IPS DF 19.7 (cell line): ENCODE results near the gene GPSM1.
"Not testable (repeated sequence)": the region's sequence is repeated elsewhere in the genome, so short reads cannot be mapped to it uniquely, and the experiment has no call there.

Source experiments
- DNase-seq: peaks from one replicate; pipeline ENCODE4 v3.0.0-alpha.2; 2013; ENCODE audit warnings: low read depth, low spot score

The GPSM1 gene

GRCh38 chr9:136343884-136344269 is 16.5 kb downstream of the GPSM1 start:
- no peak for DNase-seq

DNA sequence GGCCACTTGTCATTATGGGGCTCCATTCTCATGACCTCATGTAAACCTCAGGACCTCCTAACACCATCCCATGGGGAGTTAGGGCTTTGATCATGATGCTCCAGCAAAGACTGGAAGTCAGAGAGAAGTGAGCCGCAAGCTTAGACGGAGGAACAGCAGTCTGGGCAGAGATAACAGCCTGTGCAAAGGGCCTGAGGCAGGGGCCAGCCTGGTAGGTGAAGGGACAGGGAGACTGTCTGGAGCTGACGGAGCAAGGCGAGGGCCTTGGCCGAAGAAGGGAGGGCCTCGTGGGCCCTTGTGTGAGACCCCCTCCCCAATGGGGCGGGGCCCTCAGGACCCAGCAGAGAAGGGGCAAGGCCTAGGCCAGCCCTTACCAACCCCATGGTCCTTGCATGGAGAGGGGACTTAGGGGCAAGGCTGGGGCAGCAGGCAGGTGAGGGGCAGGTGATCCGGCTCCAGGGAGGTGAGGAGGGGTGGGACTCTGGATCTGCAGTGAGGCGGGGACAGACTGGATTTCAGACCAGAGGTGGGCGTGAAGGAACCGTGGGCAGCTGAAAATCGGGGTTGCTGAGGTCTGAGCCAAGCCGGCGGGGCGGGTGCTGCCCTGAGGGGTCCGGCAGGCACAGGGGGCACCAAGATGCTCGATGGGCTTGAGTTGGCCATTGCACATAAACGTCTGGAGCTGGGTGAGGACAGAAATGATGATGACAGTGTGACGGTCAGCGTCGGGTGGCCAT is 17.4 kb downstream of the GPSM1 start:
- DNase-seq, result no peak

- no peak for DNase-seq
Observed at GRCh38 chr9:136345281-136346156, 18.2 kb downstream of the GPSM1 start.

- no peak for DNase-seq
Observed at GRCh38 chr9:136346157-136346481, 18.8 kb downstream of the GPSM1 start.

DNA sequence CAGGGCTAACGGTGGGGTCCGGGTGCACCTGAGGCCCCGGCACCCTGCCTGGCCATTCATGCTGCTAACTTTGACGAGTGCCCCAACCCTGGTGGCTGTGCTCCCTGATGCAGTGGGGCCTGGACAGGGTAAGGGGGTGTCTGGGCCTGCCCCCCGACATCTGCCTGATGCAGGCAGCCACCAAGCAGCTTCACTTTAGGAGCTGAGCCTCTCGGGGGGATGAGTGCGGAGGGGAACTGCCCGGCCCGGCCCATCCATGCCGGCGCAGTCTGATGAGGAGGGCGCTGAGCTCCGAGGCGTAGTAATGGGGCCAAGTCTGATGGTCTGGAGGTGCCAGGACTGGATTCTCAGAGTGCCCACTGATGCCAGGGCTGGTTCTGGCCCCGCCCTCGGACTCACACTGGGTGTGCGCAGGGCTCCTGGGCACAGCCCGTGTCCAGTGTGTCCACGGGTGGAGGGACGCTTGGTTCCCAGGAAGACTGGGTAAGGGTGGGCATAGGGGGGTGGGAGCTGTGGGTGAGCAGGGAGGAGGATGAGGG is 19.7 kb downstream of the GPSM1 start:
- no peak for DNase-seq

DNA sequence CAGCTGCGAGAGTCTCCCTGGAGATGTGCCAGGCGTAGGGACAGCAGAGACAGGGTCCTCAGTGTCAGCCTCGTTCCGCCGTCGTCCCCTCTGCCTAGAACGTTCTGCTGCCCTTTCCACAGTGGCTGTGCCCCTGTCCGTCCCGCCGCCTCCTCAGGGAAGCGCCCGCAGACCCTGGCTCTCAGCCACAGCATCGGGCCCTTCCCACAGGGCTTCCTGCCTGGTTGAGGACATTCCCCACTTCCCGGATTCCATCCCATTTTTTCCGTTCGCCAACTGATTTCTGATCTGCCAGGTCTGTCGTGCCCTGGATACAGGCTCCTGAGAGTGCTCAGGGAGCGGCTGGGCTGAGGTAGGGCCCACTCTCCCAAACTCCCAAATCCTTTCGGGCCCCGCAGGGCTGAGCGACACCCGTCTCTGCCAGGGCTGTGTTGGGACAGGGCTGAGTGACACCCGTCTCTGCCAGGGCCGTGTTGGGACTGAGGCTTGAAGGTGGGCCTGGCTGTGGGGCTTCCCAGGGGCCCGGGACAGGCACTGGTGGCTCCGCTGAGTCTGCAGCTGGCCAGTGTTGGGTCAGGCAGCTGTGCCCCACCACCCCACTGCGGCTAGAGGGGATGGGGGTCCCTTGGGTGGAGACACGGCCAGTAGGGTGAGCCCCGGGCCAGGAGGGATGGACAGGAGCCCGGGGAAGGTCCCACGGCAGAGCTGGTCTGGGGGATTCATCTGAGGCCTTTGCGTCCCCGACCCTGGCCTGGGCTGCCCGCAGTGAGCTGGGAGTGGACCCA is 20.3 kb downstream of the GPSM1 start:
- no peak for DNase-seq

DNA sequence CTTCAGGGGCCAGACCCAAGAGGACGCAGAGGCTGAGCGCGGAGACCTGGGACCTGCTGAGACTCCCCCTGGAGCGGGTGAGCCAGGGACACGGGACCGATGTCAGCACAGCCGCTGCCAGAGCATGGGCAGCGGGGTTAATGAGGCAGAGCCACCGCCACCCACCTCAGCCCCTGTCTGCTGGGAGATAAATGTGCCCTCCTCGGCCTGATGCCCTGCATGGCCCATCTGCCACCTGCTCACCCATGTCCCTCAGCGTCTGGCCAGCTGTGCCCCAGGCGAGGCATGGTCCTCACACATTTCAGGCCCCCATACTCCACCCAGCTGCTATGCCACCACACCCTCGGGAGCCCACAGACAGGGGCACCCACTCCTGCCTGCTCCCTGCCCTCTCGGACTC is 21.4 kb downstream of the GPSM1 start:
- no peak for DNase-seq

DNA sequence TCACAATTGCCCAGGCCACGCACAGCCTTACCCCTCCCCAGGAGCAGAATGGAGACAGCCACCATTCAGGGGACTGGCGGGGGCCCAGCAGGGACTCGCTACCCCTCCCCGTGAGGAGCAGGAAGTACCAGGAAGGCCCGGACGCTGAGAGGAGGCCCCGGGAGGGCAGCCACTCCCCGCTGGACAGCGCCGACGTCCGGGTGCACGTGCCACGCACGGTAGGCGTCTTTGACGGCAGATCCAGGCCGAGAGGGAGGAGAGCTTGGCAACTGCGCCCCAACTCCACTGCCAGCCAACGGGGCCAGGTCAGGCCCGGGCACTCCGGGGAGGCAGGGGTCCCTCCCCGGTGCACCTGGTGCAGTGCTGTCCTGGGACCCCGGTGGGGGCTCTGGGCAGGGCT is 22.2 kb downstream of the GPSM1 start:
- no peak for DNase-seq

DNA sequence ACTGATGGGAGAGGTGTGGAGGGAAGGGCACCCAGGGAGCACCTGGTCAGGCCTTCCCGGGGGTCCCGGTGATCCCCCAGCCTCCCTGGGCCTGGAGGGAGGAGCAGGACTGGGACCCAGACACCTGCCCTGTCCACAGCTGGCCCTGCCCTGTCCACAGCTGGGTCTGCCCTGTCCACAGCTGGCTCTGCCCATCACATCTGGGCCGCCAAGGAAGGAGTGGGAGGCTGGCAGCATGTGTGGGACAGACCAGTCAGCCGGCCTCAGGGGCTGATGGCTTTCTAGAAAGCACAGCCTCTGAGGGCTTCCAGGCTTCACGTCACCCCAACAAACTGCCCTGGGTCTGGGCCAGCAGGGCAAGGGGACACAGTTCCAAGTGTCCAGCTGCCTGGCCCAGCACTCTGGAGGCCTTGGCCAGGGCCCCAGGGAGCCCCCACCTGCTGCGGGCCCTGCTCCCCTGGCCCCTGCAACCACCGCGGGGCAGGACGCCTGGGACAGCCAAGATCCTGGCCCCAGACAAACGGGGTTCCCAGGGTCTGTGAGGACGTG is 24.0 kb downstream of the GPSM1 start:
- no peak for DNase-seq

GRCh38 chr9:136351868-136352267 is 24.5 kb downstream of the GPSM1 start:
- not testable (repeated sequence) for DNase-seq

- DNase-seq, result no peak
Observed at GRCh38 chr9:136352682-136353081, 25.3 kb downstream of the GPSM1 start.

DNA sequence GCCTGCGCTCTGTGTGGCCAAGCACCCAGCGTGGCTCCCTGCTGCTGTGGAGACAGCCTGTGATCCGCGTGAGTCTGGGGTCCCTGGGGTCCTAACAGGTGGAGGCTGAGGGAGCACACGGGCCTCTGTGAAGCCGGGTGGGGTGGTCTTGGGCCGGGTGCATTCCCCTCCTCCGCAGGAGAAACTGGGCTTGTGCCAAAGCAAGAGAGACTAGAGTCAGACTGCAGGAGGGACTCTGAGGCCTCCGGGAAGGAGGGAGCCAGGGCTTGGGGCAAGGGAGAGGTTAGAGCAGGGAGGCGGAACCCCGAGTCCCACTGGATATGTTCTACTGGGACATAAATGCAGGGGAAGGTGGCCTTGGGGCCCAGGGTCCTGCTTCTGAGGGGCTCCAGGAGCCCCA is 25.7 kb downstream of the GPSM1 start:
- no peak for DNase-seq

- DNase-seq, result no peak
Observed at GRCh38 chr9:136353757-136354488, 26.6 kb downstream of the GPSM1 start.

GRCh38 chr9:136354592-136355085 is 27.3 kb downstream of the GPSM1 start:
- DNase-seq, result no peak

- no peak for DNase-seq
Observed at GRCh38 chr9:136355616-136356557, 28.5 kb downstream of the GPSM1 start.

DNA sequence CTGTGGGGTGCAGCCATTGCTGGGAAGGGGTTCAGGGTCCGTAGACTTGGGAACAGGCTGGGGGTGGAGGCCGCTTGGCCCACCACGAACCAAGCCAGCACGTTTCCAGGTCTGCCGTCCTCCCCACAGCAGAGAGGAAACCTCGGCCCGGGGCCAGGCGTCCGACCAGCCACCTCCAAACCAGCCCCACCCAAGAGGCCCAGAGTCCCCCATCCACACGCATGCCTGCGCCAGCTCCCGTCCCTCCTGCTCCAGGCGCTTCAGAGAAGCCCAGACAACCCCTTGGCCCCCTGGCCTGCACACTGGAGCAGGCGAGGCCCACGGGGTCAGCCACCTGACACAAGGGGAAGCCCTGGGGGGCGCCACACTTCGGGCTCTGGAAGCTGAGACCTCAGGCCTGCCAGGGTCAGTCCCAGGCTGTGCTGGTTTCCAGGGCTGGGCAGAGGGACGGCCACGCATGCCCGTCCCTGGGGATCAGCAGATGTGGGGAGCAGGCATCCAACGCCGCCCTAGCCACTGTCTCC is 29.9 kb downstream of the GPSM1 start:
- no peak for DNase-seq

- no peak for DNase-seq
Observed at GRCh38 chr9:136358016-136358415, 30.7 kb downstream of the GPSM1 start.

DNA sequence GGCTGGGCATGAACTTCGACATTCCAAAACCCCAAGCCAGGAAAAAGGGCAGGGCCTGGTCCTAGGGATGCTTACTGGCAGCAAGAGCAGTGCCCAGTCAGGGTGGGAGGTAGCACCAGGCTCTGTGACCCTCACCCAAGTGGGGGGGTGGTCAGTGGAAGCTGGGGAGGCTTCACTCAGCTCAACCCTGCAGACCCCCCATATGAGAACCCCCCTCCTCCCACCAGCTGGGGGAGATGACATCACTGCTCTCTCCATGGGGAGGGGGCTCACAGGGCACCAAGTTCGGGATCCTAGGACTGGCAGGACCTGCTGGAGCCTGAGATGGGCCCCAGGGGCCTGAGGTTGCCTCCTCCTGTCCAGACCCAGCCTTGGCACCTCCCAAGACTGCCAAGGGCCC is 31.5 kb downstream of the GPSM1 start:
- no peak for DNase-seq
